Fibroblast of villous mesenchyme (primary cell): Measurements from ENCODE around the gene ATOX1. TPM values are rescaled to one million over a fixed set of nuclear protein-coding genes. Genes with fewer than 3 reads are reported as not detected.
A peak's percentile ranks its signal among the peaks of the same experiment; 100 is the strongest.

Source experiments
- DNase-seq: peaks from one replicate; pipeline ENCODE4 v3.0.0-alpha.2; 2010; ENCODE audit warnings: low read depth
- H3K4me3 ChIP-seq: 2 replicates; pipeline ENCODE4 v1.5.1; 2011; ENCODE audit warnings: low read depth, mild to moderate bottlenecking, low read length
- total RNA-seq: library from RNA; depleted of rRNA; stranded (reverse); fragments of >200 nt; gene quantifications from 2 replicates; pipeline ENCODE4 v1.2.3, GENCODE V29; 2012
- TF ChIP-seq, protein P1 (sequence below): IDR thresholded peaks from 2 replicates; pipeline ENCODE4 v1.5.1; 2012; ENCODE audit warnings: low read depth, mild to moderate bottlenecking, low read length; ENCODE audit not compliant: insufficient read depth

The ATOX1 gene
- total RNA-seq, 1 donor: 44.9 TPM

DNA sequence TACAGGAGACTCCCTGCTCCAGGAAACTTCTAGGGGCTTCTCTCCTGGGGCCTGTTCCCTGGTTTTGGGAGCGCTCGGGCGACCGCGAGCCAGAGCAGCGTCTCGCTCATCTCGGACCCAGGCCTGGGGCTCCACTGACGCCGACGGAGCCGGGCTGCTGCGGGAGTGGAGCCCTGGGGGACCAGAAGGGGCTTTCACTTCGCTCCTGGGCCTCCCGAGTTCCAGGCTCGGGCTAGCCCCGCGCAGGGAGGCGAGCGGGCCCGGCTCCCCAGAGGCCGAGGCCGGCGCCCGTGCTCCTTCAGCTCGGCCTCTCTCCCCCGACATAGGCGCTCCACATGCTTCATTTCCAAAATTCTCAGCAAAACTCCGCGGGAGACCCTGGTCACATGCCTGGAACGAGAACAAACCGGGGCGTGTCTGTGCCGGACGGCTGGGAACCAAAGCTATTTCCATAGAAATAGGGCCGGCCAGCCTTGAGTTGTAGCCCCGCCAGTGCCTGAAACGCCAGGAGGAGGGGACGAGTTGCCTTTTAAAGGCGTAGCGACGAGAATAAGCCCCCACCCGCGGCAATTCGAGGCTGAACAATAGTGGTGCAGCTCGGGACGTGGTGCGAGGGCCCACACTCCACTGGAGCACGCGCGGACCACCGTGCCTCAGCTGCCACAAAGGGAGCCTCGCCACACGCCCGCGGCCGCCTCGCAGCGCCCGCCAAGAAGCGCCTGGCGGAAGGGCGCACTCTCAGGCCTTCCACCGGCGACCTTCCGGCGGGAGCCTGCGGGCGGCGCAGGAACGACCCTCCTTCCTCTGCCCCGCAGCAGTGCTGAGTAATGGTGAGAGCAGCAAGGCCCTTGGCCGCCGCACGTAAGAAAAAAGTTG, 12.2 kb upstream of the ATOX1 start:
- peak; percentile 78 for DNase-seq
- TF ChIP-seq, protein P1, sequence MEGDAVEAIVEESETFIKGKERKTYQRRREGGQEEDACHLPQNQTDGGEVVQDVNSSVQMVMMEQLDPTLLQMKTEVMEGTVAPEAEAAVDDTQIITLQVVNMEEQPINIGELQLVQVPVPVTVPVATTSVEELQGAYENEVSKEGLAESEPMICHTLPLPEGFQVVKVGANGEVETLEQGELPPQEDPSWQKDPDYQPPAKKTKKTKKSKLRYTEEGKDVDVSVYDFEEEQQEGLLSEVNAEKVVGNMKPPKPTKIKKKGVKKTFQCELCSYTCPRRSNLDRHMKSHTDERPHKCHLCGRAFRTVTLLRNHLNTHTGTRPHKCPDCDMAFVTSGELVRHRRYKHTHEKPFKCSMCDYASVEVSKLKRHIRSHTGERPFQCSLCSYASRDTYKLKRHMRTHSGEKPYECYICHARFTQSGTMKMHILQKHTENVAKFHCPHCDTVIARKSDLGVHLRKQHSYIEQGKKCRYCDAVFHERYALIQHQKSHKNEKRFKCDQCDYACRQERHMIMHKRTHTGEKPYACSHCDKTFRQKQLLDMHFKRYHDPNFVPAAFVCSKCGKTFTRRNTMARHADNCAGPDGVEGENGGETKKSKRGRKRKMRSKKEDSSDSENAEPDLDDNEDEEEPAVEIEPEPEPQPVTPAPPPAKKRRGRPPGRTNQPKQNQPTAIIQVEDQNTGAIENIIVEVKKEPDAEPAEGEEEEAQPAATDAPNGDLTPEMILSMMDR: peak; percentile 6

GRCh38 chr5:151766975-151767374, 8.5 kb upstream of the ATOX1 start:
- TF ChIP-seq, protein P1: no peak
- H3K4me3 ChIP-seq: no peak overlapping the region
- DNase-seq: no peak

More for the DNA sequence above, 12.2 kb upstream of the ATOX1 start:
- H3K4me3 ChIP-seq: peak overlapping the region; percentile 62

DNA sequence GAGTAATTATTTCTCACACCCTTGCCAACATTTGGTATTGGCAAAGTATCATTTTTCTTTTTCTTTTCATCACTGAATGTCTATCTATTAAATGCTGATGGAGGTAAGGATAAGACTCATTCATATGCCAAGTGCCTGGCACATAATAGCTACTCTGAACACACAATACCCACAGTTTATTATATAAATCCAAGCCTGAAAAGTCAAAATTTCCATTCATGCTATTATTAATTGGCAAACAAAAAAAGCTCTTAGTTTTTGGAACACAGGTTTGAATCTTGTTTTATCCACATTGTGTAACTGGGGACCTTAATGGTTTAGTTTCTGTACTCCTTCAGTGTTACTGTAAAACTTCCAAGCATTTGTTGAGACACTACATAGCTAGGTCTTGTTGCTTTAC, 6.4 kb upstream of the ATOX1 start:
- no peak overlapping the region for H3K4me3 ChIP-seq
- TF ChIP-seq, protein P1: no peak
- no peak for DNase-seq

DNA sequence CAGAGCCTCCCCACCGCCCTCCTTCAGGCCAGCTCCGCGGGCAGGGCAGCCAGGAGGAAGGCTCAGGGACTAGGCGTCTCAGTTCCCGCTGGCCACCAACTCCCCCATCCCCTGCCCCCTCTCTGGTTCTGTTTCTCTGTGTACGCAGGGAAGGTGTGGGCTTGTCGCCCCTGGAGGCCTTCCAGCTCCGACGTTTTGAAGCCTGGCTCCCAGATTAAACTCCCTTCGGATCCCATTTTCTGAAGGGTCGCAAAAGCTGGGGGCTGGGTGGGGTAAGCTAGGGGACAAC, 346 bp downstream of the ATOX1 start:
- peak overlapping the region; percentile 95 for H3K4me3 ChIP-seq
- TF ChIP-seq, protein P1: no peak
- DNase-seq: no peak

DNA sequence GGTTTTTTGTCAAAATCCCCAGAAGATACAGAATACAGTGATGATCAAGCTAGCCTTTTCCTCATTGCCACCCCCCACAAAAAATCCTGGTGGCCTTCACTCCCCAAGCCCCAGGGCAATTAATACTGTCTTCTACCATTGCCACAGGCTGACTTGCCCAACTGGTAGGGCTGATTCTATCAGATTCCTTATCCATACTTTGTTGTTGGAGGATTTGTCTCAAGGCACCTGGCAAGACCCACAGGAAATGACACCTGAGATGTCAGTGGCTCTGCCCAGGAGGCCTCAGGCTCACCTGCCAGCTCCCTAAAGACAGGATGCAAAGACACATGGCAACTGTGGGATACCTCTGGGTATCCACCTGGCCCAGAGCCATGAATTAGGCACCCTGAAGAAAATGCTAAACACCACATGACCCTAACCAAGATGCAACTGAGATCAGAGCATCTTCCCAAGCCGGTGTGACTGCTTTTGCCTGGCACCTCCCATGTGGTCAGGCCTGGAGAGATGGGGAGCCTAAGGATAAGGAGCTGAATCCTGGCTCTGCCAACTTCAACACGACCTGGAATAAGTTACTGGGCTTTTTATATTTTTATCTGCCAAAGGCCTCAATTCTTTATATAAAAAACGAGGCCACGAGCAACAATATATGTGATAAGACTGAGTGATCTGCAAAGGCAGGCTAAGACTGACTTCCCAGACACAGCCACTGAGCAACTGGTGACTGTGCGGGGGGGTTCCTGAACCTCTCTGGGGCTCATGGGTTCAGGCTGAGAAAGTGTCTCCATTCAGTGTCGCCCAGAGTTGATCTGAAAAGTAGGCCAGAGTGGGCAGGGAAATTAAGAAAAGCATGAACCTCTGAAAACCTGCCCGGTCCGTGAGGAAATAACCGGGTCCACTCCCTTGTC, 944 bp downstream of the ATOX1 start:
- no peak for DNase-seq
- TF ChIP-seq, protein P1: no peak
- H3K4me3 ChIP-seq: peak overlapping the region; percentile 95

GRCh38 chr5:151755383-151755782, 3.0 kb downstream of the ATOX1 start:
- DNase-seq: no peak
- TF ChIP-seq, protein P1: no peak
- H3K4me3 ChIP-seq: no peak overlapping the region
